ENCODE data around the gene SYTL2.
"Not testable (repeated sequence)": the region's sequence is repeated elsewhere in the genome, so short reads cannot be mapped to it uniquely, and the experiment has no call there.

Gene SYTL2

GRCh38 chr11:85663080-85663752 lies 147.7 kb downstream of the SYTL2 start:
- Mint-ChIP-seq H3K27ac (peak overlapping the region; percentile 95 to 99 (median 98)), H3K9me3 (no peaks in the 10 kb centered on the region), H3K27me3 (ENCODE audit: low read depth) (no peaks in the 10 kb centered on the region), H3K36me3 (ENCODE audit: low read depth) (peaks cover 49% of the 10 kb centered on the region), H3K4me3 (peak overlapping the region; percentile 95 to 100 (median 99)), H3K4me1 (peaks cover 45% of the 10 kb centered on the region)
- no peak for TF ChIP-seq CTCF (IDR thresholded peaks at IDR 0.05; ENCODE audit: unreplicated experiment in 3 of 3)

DNA sequence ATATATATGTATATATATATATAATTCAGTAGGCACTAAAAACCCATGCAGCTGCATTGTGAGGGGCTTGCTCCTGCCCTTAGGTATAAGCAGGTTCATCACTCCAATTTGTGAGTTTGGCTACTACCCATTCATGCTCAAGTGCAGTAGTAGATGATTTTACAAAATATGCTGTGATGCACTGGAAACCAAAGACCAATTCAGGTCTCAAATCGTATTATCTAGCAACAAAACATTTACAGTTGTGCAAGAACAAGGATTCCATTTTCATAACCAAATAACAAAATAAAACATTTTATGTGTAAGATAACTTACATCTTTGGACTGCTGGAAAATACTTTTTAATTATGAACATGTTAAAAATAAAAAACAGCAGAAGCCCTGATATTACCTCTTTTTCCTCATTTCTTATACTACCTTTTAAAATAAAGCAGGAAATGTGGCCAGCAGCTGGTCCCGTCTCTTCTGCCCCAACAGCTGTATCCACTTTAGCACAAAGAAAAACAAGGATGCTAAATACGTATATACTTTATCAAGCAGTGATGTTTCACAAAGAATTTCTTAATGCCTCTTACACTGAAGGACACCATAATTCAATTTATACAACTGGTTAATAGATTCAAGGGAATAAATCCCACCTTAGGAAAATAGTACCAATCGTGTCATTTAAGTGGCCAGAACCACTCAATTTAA lies 148.8 kb downstream of the SYTL2 start:
- peaks cover 53% of the 10 kb centered on the region for H3K36me3 Mint-ChIP-seq (ENCODE audit: low read depth)
- TF ChIP-seq CTCF (IDR thresholded peaks at IDR 0.05; ENCODE audit: unreplicated experiment in 3 of 3): no peak
- peak overlapping the region in 1 of 3 experiments; percentile 46 for H3K27ac Mint-ChIP-seq
- no peaks in the 10 kb centered on the region for H3K27me3 Mint-ChIP-seq (ENCODE audit: low read depth)
- H3K4me3 Mint-ChIP-seq: peak overlapping the region; percentile 95 to 100 (median 99)
- peaks cover 45% of the 10 kb centered on the region for H3K4me1 Mint-ChIP-seq
- H3K9me3 Mint-ChIP-seq: no peaks in the 10 kb centered on the region

- H3K36me3 Mint-ChIP-seq (ENCODE audit: low read depth): peaks cover 57% of the 10 kb centered on the region
- no peaks in the 10 kb centered on the region for H3K9me3 Mint-ChIP-seq
- TF ChIP-seq CTCF (IDR thresholded peaks at IDR 0.05; ENCODE audit: unreplicated experiment in 3 of 3): no peak
- no peak overlapping the region for H3K4me3 Mint-ChIP-seq
- no peaks in the 10 kb centered on the region for H3K27me3 Mint-ChIP-seq (ENCODE audit: low read depth)
- no peak overlapping the region for H3K27ac Mint-ChIP-seq
- peaks cover 35% of the 10 kb centered on the region for H3K4me1 Mint-ChIP-seq
Observed at GRCh38 chr11:85658180-85658579, 152.8 kb downstream of the SYTL2 start.

DNA sequence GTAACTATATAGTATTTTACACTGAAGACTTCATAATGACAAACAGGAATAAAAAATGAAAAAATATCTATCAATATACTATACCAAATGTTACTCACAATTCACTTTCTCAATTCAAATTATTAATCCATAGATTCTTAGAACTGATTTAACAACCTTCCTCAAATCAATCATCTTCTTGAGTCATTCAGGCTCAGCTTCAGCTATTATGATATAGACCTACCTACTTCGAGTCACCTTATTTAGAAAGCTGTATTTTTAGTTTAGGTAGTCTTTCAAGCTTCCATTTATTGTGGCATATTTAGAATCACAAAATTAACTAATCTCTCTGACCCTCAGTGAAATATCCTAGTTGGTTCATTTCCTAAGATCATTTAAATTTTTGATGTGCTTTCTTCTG lies 154.2 kb downstream of the SYTL2 start:
- no peak overlapping the region for H3K4me3 Mint-ChIP-seq
- peaks cover 57% of the 10 kb centered on the region for H3K36me3 Mint-ChIP-seq (ENCODE audit: low read depth)
- H3K27me3 Mint-ChIP-seq (ENCODE audit: low read depth): no peaks in the 10 kb centered on the region
- H3K9me3 Mint-ChIP-seq: no peaks in the 10 kb centered on the region
- no peak for TF ChIP-seq CTCF (IDR thresholded peaks at IDR 0.05; ENCODE audit: unreplicated experiment in 3 of 3)
- no peak overlapping the region for H3K27ac Mint-ChIP-seq
- H3K4me1 Mint-ChIP-seq: peaks cover 30% of the 10 kb centered on the region

- not testable (repeated sequence) for H3K4me3 Mint-ChIP-seq; H3K27ac Mint-ChIP-seq; H3K27me3 Mint-ChIP-seq (ENCODE audit: low read depth); H3K9me3 Mint-ChIP-seq
- Mint-ChIP-seq H3K4me1 (peaks cover 14% of the 10 kb centered on the region), H3K36me3 (ENCODE audit: low read depth) (peaks cover 42% of the 10 kb centered on the region)
Observed at GRCh38 chr11:85654343-85654742, 156.6 kb downstream of the SYTL2 start.

- H3K4me1 Mint-ChIP-seq: peaks cover 19% of the 10 kb centered on the region
- H3K27ac Mint-ChIP-seq: no peak overlapping the region
- H3K36me3 Mint-ChIP-seq (ENCODE audit: low read depth): peaks cover 29% of the 10 kb centered on the region
- no peaks in the 10 kb centered on the region for H3K27me3 Mint-ChIP-seq (ENCODE audit: low read depth)
- no peaks in the 10 kb centered on the region for H3K9me3 Mint-ChIP-seq
- no peak overlapping the region for H3K4me3 Mint-ChIP-seq
- no peak for TF ChIP-seq CTCF (IDR thresholded peaks at IDR 0.05; ENCODE audit: unreplicated experiment in 3 of 3)
Observed at GRCh38 chr11:85652786-85653447, 158.0 kb downstream of the SYTL2 start.

Data from nephron (organoid).